Heart left ventricle (tissue), 13 donors: Measurements from ENCODE around the gene CNOT4.
"Not testable (repeated sequence)": the region's sequence is repeated elsewhere in the genome, so short reads cannot be mapped to it uniquely, and the experiment has no call there.

Source experiments
- CTCF ChIP-seq, 12 donors: fragments of 200-600 bp; sonication (generic) in 4 of 12; IDR thresholded peaks; one replicate each; pipeline versions ENCODE4 v1.5.0 to v1.8.0; 2018 to 2022; ENCODE audit warnings: antibody characterized with exemption in 12 of 12, mild to moderate bottlenecking in 5 of 12
- POLR2A ChIP-seq, 2 donors: fragments of 450-650 bp; IDR thresholded peaks; one replicate each; pipeline ENCODE4 v1.6.1; 2017; ENCODE audit warnings: antibody characterized with exemption in 2 of 2, mild to moderate bottlenecking in 2 of 2, moderate library complexity in 2 of 2
- donor health status: ischemic (EF 13 %, LVEDD 7.1; RV severe dilation, severe dysfunction).
- donor health status: DM: no; HTN: yes; CAD: no.
- donor health status: DM: no; HTN: no; CAD: no.
- donor health status: ischemic (EF 25% LVEDD 6.9; RV normal size, moderate dysfunction).
- donor health status: ischemic (EF 25% LVEDD 5.7; RV mildly dilated, moderate dysfunction).
- donor health status: ischemic (EF 35%, LVEDD 5.7; RV mildly dilated, moderate dysfunction).
- donor health status: nonischemic (EF 11% LVEDD 7.7; RV severe dilation, severe dysfunction).
- donor health status: DM: yes; HTN: yes; CAD: no.
- donor health status: PGD.
- donor health status: ischemic (EF 29% LVEDD 5.4; RV normal size, mild dysfunction).
- donor health status: nonischemic (EF 23%, LVEDD 6.1; RV moderate dilation, normal function).

- not testable (repeated sequence) for TF ChIP-seq CTCF, POLR2A (IDR thresholded peaks at IDR 0.05)
Measured at GRCh38 chr7:135497161-135497560, 12.7 kb downstream of the CNOT4 start.
